Measurements from ENCODE around the gene RAB7B.

RAB7B gene

DNA sequence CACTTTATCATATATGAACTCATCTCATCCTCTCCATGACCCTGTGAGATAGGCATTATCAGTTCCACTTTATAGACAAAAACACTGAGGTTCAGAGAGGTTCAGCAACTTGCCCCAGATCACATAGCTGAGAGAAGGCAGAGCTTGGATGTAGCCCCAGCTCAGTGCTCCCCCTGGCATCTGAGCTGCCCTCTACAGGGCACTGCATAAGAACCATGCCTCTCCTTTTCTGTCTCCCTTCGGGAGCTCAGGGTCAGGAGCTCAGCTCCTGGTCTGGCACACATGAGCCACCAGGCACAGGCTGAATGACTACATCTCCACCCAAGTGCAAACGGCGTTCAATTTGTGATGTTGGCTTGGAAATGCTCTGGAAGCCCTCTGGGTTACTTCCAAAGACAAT is 16.9 kb downstream of the RAB7B start:
- H3K27me3 ChIP-seq (ENCODE audit: control insufficient read depth in 5 of 5, insufficient read depth in 4 of 5, low read length in 5 of 5), result no peaks in the 10 kb centered on the region
- no peaks in the 10 kb centered on the region for H3K9me3 ChIP-seq (ENCODE audit: control insufficient read depth in 5 of 5, low read length in 5 of 5)
- H3K4me1 ChIP-seq (ENCODE audit: control insufficient read depth in 5 of 5, insufficient read depth in 5 of 5, low read length in 5 of 5), result peaks cover 0 to 12% (median 6%) of the 10 kb centered on the region in 5 donors
- H3K9ac ChIP-seq (ENCODE audit: low read length in 5 of 5), result no peak overlapping the region
- peaks cover 8 to 60% (median 23%) of the 10 kb centered on the region in 5 donors for H3K36me3 ChIP-seq (ENCODE audit: control insufficient read depth in 5 of 5, insufficient read depth in 5 of 5, low read length in 5 of 5)
- H3K4me3 ChIP-seq (ENCODE audit: low read depth in 1 of 5, low read length in 5 of 5), result no peak overlapping the region
- H3K27ac ChIP-seq (ENCODE audit: low read depth, low read length), result no peak overlapping the region

DNA sequence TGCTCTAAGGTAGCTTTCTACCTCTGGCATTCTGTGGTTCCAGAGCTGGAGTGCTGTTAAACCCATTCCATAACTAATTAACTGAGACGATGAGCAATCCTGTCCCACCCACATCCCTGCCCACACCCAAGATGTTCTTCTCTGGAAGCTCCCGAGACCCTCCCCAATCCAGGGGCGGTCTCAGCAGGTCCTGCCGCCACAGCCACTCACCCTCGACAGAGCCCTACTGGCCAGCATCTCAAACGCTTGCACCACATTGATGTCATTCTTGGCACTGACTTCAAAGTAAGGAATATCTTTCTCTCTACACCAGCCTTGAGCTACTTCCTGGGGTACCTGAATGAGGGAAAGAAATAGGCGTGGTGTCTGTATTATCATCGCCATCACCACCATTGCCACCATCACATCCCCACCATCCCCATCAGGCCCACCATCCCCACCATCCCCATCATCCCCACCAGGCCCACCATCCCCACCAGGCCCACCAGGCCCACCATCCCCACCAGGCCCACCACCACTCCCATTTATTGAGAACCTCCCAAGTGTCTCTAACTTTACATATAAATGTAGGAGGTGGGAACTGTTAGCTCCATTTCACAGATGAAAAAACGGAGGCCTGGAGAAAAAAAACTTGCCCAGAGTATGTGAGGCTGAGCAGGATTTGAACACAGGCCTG is 17.7 kb downstream of the RAB7B start:
- no peaks in the 10 kb centered on the region for H3K27me3 ChIP-seq (ENCODE audit: control insufficient read depth in 5 of 5, insufficient read depth in 4 of 5, low read length in 5 of 5)
- no peaks in the 10 kb centered on the region for H3K9me3 ChIP-seq (ENCODE audit: control insufficient read depth in 5 of 5, low read length in 5 of 5)
- no peak overlapping the region for H3K9ac ChIP-seq (ENCODE audit: low read length in 5 of 5)
- peaks cover 5 to 52% (median 18%) of the 10 kb centered on the region in 5 donors for H3K36me3 ChIP-seq (ENCODE audit: control insufficient read depth in 5 of 5, insufficient read depth in 5 of 5, low read length in 5 of 5)
- no peak overlapping the region for H3K27ac ChIP-seq (ENCODE audit: low read depth, low read length)
- H3K4me3 ChIP-seq (ENCODE audit: low read depth in 1 of 5, low read length in 5 of 5), result no peak overlapping the region
- peaks cover 0 to 12% (median 6%) of the 10 kb centered on the region in 5 donors for H3K4me1 ChIP-seq (ENCODE audit: control insufficient read depth in 5 of 5, insufficient read depth in 5 of 5, low read length in 5 of 5)

DNA sequence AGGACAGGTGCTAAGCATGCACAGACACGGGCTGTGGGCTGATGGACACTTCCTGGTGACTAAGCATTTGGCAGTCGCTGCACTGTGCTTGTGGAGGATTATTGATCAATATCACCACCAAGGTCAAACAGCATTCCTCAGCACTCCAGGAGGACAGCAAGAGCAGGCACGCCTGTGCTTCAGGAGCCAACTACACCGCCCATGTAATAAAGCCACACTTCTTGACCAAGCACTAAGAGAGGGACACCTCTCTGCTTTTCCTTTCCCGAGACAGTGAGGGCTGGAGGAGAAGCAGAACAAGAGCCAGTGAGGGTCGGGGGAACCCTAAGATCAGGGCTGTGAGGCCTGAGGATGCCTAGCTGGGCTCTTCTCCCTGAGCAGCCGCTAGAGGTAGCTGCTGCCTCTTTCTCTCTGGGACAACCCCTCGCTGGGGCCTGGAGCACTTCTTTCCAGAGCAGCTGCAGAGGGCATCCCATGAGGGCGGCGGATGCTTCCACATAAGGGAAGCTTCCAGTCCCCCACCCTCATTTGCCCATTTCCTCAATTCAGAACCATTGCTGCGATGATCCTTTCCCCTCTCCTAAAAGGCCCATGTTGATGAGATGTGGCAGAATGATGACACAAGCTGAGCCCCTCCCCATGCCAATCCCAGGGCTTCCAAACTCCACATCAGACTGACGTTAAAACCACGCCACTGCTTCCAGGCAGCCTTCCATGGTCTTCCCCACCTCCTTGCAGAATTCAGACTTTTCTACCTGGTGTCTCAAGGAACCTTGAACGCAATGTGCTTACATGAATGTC is 19.1 kb downstream of the RAB7B start:
- H3K36me3 ChIP-seq (ENCODE audit: control insufficient read depth in 5 of 5, insufficient read depth in 5 of 5, low read length in 5 of 5), result peaks cover 5 to 49% (median 9%) of the 10 kb centered on the region in 5 donors
- H3K4me1 ChIP-seq (ENCODE audit: control insufficient read depth in 5 of 5, insufficient read depth in 5 of 5, low read length in 5 of 5), result peaks cover 0 to 12% (median 6%) of the 10 kb centered on the region in 5 donors
- H3K27me3 ChIP-seq (ENCODE audit: control insufficient read depth in 5 of 5, insufficient read depth in 4 of 5, low read length in 5 of 5), result no peaks in the 10 kb centered on the region
- no peaks in the 10 kb centered on the region for H3K9me3 ChIP-seq (ENCODE audit: control insufficient read depth in 5 of 5, low read length in 5 of 5)
- H3K27ac ChIP-seq (ENCODE audit: low read depth, low read length), result no peak overlapping the region
- H3K4me3 ChIP-seq (ENCODE audit: low read depth in 1 of 5, low read length in 5 of 5), result no peak overlapping the region
- H3K9ac ChIP-seq (ENCODE audit: low read length in 5 of 5), result no peak overlapping the region

DNA sequence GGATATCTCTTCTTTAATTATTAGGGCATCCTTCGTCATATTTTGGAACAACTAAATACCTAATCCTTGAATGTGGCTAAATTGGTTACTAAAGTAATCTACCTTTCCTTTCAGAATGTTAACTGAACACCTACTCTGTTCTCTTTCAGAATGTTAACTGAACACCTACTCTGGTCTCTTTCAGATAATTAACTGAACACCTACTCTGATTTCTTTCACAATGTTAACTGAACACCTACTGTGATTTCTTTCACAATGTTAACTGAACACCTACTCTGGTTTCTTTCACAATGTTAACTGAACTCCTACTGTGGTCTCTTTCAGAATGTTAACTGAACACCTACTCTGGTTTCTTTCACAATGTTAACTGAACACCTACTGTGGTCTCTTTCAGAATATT is 21.9 kb downstream of the RAB7B start:
- no peaks in the 10 kb centered on the region for H3K27me3 ChIP-seq (ENCODE audit: control insufficient read depth in 5 of 5, insufficient read depth in 4 of 5, low read length in 5 of 5)
- H3K9me3 ChIP-seq (ENCODE audit: control insufficient read depth in 5 of 5, low read length in 5 of 5), result no peaks in the 10 kb centered on the region
- no peak overlapping the region for H3K9ac ChIP-seq (ENCODE audit: low read length in 5 of 5)
- no peak overlapping the region for H3K4me3 ChIP-seq (ENCODE audit: low read depth in 1 of 5, low read length in 5 of 5)
- peaks cover 0 to 9% (median 5%) of the 10 kb centered on the region in 5 donors for H3K4me1 ChIP-seq (ENCODE audit: control insufficient read depth in 5 of 5, insufficient read depth in 5 of 5, low read length in 5 of 5)
- no peak overlapping the region for H3K27ac ChIP-seq (ENCODE audit: low read depth, low read length)
- H3K36me3 ChIP-seq (ENCODE audit: control insufficient read depth in 5 of 5, insufficient read depth in 5 of 5, low read length in 5 of 5), result peaks cover 4 to 45% (median 9%) of the 10 kb centered on the region in 5 donors

DNA sequence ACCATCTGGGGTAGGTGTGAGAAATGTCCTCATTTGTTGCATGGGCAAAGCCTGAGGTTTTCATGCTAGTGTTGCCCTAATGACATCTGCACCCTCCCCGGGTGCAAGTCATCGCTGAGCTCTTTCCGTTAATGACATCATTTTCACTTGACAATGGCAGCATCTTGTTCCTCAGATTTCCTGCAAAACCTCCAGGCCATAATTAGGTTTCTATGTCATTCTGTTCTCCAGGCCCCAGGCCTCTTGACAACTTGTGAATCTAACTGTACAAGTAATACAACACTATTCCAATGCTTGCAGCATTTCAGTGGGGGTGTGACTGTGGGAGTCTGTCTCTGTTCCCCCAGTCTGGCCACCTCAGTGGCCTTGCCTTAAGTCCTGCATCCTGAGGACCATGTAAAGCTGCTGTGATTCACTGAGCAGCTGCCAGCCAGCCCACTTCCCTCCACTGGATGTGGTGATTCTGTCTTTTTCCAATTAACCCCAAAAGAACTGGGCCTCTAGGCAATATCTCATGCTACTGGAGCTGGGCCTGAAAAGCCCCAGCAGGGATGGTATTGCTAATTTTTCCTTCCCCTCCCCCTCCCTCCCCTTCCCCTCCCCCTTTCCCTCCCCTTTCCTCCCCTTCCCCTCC is 22.8 kb downstream of the RAB7B start:
- Histone ChIP-seq H3K4me1 (ENCODE audit: control insufficient read depth in 5 of 5, insufficient read depth in 5 of 5, low read length in 5 of 5) (peaks cover 0 to 9% (median 5%) of the 10 kb centered on the region in 5 donors), H3K27me3 (ENCODE audit: control insufficient read depth in 5 of 5, insufficient read depth in 4 of 5, low read length in 5 of 5) (no peaks in the 10 kb centered on the region), H3K4me3 (ENCODE audit: low read depth in 1 of 5, low read length in 5 of 5) (no peak overlapping the region), H3K36me3 (ENCODE audit: control insufficient read depth in 5 of 5, insufficient read depth in 5 of 5, low read length in 5 of 5) (peaks cover 3 to 43% (median 9%) of the 10 kb centered on the region in 5 donors), H3K9me3 (ENCODE audit: control insufficient read depth in 5 of 5, low read length in 5 of 5) (no peaks in the 10 kb centered on the region), H3K27ac (ENCODE audit: low read depth, low read length) (no peak overlapping the region), H3K9ac (ENCODE audit: low read length in 5 of 5) (no peak overlapping the region)

DNA sequence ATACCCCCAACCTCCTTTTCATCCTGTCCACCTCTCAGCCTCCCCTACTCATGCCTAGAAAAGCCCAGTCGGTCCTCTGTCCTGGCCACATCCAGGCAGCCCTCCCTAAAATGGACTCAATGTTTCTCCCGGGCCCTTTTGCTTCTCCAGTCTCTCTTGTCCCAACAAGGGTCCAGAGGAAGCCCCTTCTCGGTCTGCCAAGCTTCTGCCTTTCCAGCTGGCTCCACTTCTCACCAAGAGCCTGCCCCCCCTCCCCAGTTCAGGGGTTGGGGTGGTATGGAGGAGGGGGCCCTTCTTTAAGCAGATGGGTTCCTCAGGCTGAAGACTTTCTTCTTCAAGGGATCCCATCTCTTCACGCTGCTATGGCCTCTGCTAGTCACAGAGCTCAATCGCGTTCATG is 23.9 kb downstream of the RAB7B start:
- Histone ChIP-seq H3K9ac (ENCODE audit: low read length in 5 of 5) (no peak overlapping the region), H3K4me1 (ENCODE audit: control insufficient read depth in 5 of 5, insufficient read depth in 5 of 5, low read length in 5 of 5) (peaks cover 0 to 7% (median 5%) of the 10 kb centered on the region in 5 donors), H3K27me3 (ENCODE audit: control insufficient read depth in 5 of 5, insufficient read depth in 4 of 5, low read length in 5 of 5) (no peaks in the 10 kb centered on the region), H3K4me3 (ENCODE audit: low read depth in 1 of 5, low read length in 5 of 5) (no peak overlapping the region), H3K27ac (ENCODE audit: low read depth, low read length) (no peak overlapping the region), H3K9me3 (ENCODE audit: control insufficient read depth in 5 of 5, low read length in 5 of 5) (no peaks in the 10 kb centered on the region), H3K36me3 (ENCODE audit: control insufficient read depth in 5 of 5, insufficient read depth in 5 of 5, low read length in 5 of 5) (peaks cover 0 to 38% (median 5%) of the 10 kb centered on the region in 5 donors)

DNA sequence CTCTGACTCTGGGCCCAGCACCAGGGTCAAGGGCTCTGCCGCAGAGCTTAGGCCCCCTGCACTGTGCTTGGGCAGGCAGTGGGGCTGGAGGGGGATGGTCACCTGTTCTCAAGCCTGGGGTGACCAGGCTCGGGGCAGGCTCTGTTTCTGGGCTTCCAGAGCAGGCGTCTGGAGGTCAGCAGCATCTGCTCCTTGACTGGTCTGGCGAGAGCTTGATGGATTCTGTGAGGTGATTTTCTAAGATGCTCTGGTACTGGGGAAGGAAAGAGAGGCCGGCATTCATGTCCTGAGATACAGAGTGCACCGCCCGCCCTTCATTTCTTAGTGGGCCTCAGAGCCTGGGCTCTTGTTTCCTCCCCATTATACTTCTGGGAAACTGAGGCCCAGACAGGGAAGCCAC is 24.5 kb downstream of the RAB7B start:
- H3K4me3 ChIP-seq (ENCODE audit: low read depth in 1 of 5, low read length in 5 of 5), result no peak overlapping the region
- H3K27me3 ChIP-seq (ENCODE audit: control insufficient read depth in 5 of 5, insufficient read depth in 4 of 5, low read length in 5 of 5), result no peaks in the 10 kb centered on the region
- peaks cover 0 to 6% (median 2%) of the 10 kb centered on the region in 5 donors for H3K4me1 ChIP-seq (ENCODE audit: control insufficient read depth in 5 of 5, insufficient read depth in 5 of 5, low read length in 5 of 5)
- H3K27ac ChIP-seq (ENCODE audit: low read depth, low read length), result no peak overlapping the region
- peaks cover 0 to 35% (median 5%) of the 10 kb centered on the region in 5 donors for H3K36me3 ChIP-seq (ENCODE audit: control insufficient read depth in 5 of 5, insufficient read depth in 5 of 5, low read length in 5 of 5)
- H3K9ac ChIP-seq (ENCODE audit: low read length in 5 of 5), result no peak overlapping the region
- no peaks in the 10 kb centered on the region for H3K9me3 ChIP-seq (ENCODE audit: control insufficient read depth in 5 of 5, low read length in 5 of 5)

DNA sequence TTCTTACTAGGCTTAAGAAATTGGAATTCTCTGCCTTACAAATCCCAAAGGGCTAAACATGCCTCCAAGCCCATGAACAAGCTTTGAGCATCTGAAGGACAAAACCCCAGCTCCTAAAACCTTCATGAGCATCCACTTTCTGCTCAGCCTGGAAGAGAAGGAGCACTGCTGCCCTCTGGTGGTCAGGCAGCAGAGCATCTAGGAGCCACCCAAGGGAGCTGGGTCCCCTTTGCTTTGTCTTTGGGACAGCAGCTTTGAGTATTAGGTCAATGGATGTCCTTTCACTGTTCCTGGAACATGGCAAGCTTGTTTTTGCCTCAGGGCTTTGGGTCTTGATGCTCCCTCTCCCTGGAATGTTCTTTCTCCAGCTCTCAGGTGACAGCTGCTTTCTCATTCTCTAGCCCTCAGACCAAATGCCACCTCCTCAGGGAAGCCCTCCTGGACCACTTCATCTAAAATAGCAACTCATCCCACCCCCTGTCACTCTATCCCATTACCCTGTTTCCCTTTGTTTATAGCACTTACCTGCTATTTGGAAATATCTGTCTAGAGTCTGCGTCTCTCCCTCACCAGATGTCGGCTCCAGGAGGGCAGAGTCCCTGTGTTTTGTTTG is 25.7 kb downstream of the RAB7B start:
- H3K9me3 ChIP-seq (ENCODE audit: control insufficient read depth in 5 of 5, low read length in 5 of 5), result no peaks in the 10 kb centered on the region
- peaks cover 0 to 6% (median 2%) of the 10 kb centered on the region in 5 donors for H3K4me1 ChIP-seq (ENCODE audit: control insufficient read depth in 5 of 5, insufficient read depth in 5 of 5, low read length in 5 of 5)
- no peak overlapping the region for H3K4me3 ChIP-seq (ENCODE audit: low read depth in 1 of 5, low read length in 5 of 5)
- H3K36me3 ChIP-seq (ENCODE audit: control insufficient read depth in 5 of 5, insufficient read depth in 5 of 5, low read length in 5 of 5), result peaks cover 0 to 25% (median 5%) of the 10 kb centered on the region in 5 donors
- no peak overlapping the region for H3K27ac ChIP-seq (ENCODE audit: low read depth, low read length)
- no peak overlapping the region for H3K9ac ChIP-seq (ENCODE audit: low read length in 5 of 5)
- no peaks in the 10 kb centered on the region for H3K27me3 ChIP-seq (ENCODE audit: control insufficient read depth in 5 of 5, insufficient read depth in 4 of 5, low read length in 5 of 5)

DNA sequence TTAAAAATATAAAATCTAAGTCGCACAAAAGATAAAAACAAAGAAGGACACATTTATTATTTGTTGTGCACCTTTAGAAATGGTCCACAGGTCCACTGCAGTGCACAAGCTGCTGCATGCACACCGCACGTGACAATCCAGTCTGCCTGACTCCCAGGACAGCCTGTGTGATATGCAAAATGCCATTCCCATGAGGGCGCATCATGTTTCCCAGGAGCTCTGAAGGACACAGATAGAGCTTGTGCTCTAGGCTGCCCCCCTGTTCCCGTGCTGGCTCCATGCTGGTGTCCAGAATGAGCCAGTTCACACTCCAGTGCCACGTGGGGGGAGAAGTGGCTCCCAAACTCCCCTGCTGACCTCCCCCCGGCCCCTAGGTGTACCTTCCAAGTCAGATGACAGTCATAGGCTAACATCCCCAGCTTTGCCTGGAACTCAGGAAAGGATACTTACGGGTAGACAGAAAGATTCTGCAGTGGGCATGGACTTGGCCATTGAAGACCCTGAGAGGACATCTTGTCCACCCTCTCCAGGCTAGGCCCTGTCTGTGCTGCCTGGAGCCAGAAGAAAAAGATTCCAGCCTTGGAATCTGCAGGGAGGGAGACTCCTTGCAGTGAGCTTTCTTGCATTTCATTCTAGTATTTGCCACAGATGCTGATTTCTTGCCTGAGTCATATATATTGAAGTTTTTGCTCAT is 26.3 kb downstream of the RAB7B start:
- H3K27me3 ChIP-seq (ENCODE audit: control insufficient read depth in 5 of 5, insufficient read depth in 4 of 5, low read length in 5 of 5), result no peaks in the 10 kb centered on the region
- H3K9ac ChIP-seq (ENCODE audit: low read length in 5 of 5), result no peak overlapping the region
- peaks cover 0 to 6% (median 2%) of the 10 kb centered on the region in 5 donors for H3K4me1 ChIP-seq (ENCODE audit: control insufficient read depth in 5 of 5, insufficient read depth in 5 of 5, low read length in 5 of 5)
- H3K36me3 ChIP-seq (ENCODE audit: control insufficient read depth in 5 of 5, insufficient read depth in 5 of 5, low read length in 5 of 5), result peaks cover 0 to 19% (median 4%) of the 10 kb centered on the region in 5 donors
- no peak overlapping the region for H3K4me3 ChIP-seq (ENCODE audit: low read depth in 1 of 5, low read length in 5 of 5)
- no peak overlapping the region for H3K27ac ChIP-seq (ENCODE audit: low read depth, low read length)
- no peaks in the 10 kb centered on the region for H3K9me3 ChIP-seq (ENCODE audit: control insufficient read depth in 5 of 5, low read length in 5 of 5)

Measured in subcutaneous abdominal adipose tissue (tissue), 5 donors.